Skeletal muscle satellite cell (primary cell): ENCODE measurements around the gene TLR7.

Experiments
- H3K27me3 ChIP-seq: 2 replicates; pipeline ENCODE4 v1.7.0; 2013; ENCODE audit warnings: low read length; ENCODE audit not compliant: control insufficient read depth, insufficient read depth
- H3K36me3 ChIP-seq: 2 replicates; pipeline ENCODE4 v1.7.0; 2013; ENCODE audit warnings: mild to moderate bottlenecking, control low read depth, low read length; ENCODE audit not compliant: insufficient read depth
- H3K4me1 ChIP-seq: 2 replicates; pipeline ENCODE4 v1.7.0; 2013; ENCODE audit warnings: low read length; ENCODE audit not compliant: control insufficient read depth, insufficient read depth
- H3K4me2 ChIP-seq: 2 replicates; pipeline ENCODE4 v1.7.0; 2013; ENCODE audit warnings: mild to moderate bottlenecking, low read length
- H3K4me3 ChIP-seq: 2 replicates; pipeline ENCODE4 v1.7.0; 2013; ENCODE audit warnings: low read length
- H3K9ac ChIP-seq: 2 replicates; pipeline ENCODE4 v1.7.0; 2013; ENCODE audit warnings: mild to moderate bottlenecking, low read depth, low read length, moderate library complexity
- H3K9me3 ChIP-seq: replicated peaks from 2 replicates; pipeline ENCODE4 v1.7.0; 2013; ENCODE audit warnings: mild to moderate bottlenecking, control low read depth, low read length

Gene TLR7

GRCh38 chrX:12934850-12935249 is 68.0 kb downstream of the TLR7 start:
- Histone ChIP-seq H3K4me3 (no peak overlapping the region), H3K4me1 (no peaks in the 10 kb centered on the region), H3K9ac (no peak overlapping the region), H3K4me2 (no peak overlapping the region), H3K36me3 (no peaks in the 10 kb centered on the region), H3K9me3 (no peaks in the 10 kb centered on the region), H3K27me3 (no peaks in the 10 kb centered on the region)

DNA sequence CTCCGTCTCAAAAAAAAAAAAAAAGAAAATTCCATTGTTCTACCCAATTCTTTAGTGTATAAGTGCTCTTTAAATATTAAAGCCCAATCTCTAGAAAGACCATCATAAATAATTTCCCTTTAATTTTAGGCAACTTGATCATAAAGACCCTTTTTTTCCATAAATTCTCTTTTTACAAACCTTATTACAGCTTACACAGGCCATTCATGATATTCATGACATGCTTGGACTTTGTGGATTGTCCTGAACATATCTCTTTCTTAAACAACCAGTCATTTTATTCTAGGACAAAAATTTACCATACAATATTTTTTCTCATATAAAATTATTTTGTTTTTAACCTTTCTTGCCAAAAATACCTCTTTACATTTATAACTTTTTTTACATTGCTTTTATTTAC is 70.1 kb downstream of the TLR7 start:
- Histone ChIP-seq H3K4me3 (no peak overlapping the region), H3K4me1 (no peaks in the 10 kb centered on the region), H3K36me3 (no peaks in the 10 kb centered on the region), H3K9ac (no peak overlapping the region), H3K4me2 (no peak overlapping the region), H3K9me3 (no peaks in the 10 kb centered on the region), H3K27me3 (no peaks in the 10 kb centered on the region)
